Testis (tissue), 3 donors: ENCODE results near the gene MAOB. TPM values are rescaled to one million over a fixed set of nuclear protein-coding genes. Genes with fewer than 3 reads are reported as not detected.

ENCODE experiments used
- DNase-seq: peaks from one replicate; pipeline ENCODE4 v3.0.0-alpha.2; 2019
- H3K27ac ChIP-seq, 2 donors: fragments of 200-600 bp; sonication (generic); one replicate each; pipeline ENCODE4 v1.5.1; 2019
- H3K27me3 ChIP-seq: fragments of 200-600 bp; sonication (generic); one replicate; pipeline ENCODE4 v1.5.1; 2019
- H3K36me3 ChIP-seq: fragments of 200-600 bp; sonication (generic); one replicate; pipeline ENCODE4 v1.5.1; 2017; ENCODE audit warnings: low read depth; ENCODE audit errors: missing control alignments
- H3K4me1 ChIP-seq: fragments of 200-600 bp; sonication (generic); one replicate; pipeline ENCODE4 v1.5.1; 2019
- H3K4me3 ChIP-seq, 2 donors: fragments of 200-600 bp; sonication (generic); one replicate each; pipeline ENCODE4 v1.5.1; 2017 to 2019
- H3K9me3 ChIP-seq: fragments of 200-600 bp; sonication (generic); one replicate; pipeline ENCODE4 v1.5.1; 2017
- CTCF ChIP-seq, 3 experiments: fragments of 450-650 bp in 2 of 3; fragments of 200-600 bp in 1 of 3; sonication (generic) in 1 of 3; IDR thresholded peaks; one replicate each; pipeline ENCODE4 v1.5.1; 2016 to 2019; ENCODE audit warnings: antibody characterized with exemption in 3 of 3, mild to moderate bottlenecking in 2 of 3, moderate library complexity in 1 of 3
- POLR2A ChIP-seq: fragments of 450-650 bp; IDR thresholded peaks from one replicate; pipeline ENCODE4 v1.6.1; 2017; ENCODE audit warnings: antibody characterized with exemption, mild to moderate bottlenecking, moderate library complexity
- WGBS, 2 donors: methylation state at CpG; one replicate each; pipeline ENCODE4 v1.1.5; 2018; 5-methylcytosine and 5-hydroxymethylcytosine counted together
- intact Hi-C: fragments of 100-400 bp; cut with DNase I; formaldehyde crosslinking; loops from one replicate; pipeline ENCODE4 v1.15.1; 2023; ENCODE audit warnings: low total_unique reads
- polyA plus RNA-seq: library from polyadenylated mRNA; stranded (reverse); fragments of 350-450 nt; fragmentation: Illumina TruSeq; extraction: RNeasy Lipid Tissue Mini Kit (QIAGEN cat#74804); gene quantifications from one replicate; pipeline ENCODE4 v1.2.3, GENCODE V29; 2014; ENCODE audit warnings: low read depth, low replicate concordance; ENCODE audit not compliant: insufficient read depth
- total RNA-seq, 2 donors: library from RNA; depleted of rRNA; stranded (reverse); fragments of >200 nt; gene quantifications; one replicate each; pipeline ENCODE4 v1.2.3, GENCODE V29; 2016

The MAOB gene
- total and polyA plus RNA-seq, 3 donors from 2014 or later = 9.2 to 32.8 (median 12.8) TPM

- TF ChIP-seq CTCF (IDR thresholded peaks at IDR 0.05) (no peak), POLR2A (no peak)
- no peaks in the 10 kb centered on the region for H3K36me3 ChIP-seq
- 64 to 85% methylated on average over 2 of the region's 2 CpGs for WGBS, 2 donors
- no peak for DNase-seq
- no peak overlapping the region for H3K4me3 ChIP-seq
- intact Hi-C loops = no loop called here
- no peaks in the 10 kb centered on the region for H3K4me1 ChIP-seq
- H3K27me3 ChIP-seq = no peaks in the 10 kb centered on the region
- H3K27ac ChIP-seq = no peak overlapping the region
- H3K9me3 ChIP-seq = no peaks in the 10 kb centered on the region
Observed at GRCh38 chrX:43850629-43851028, 31.6 kb downstream of the MAOB start.

- H3K27me3 ChIP-seq = no peaks in the 10 kb centered on the region
- H3K4me3 ChIP-seq = no peak overlapping the region
- TF ChIP-seq CTCF (IDR thresholded peaks at IDR 0.05) (no peak), POLR2A (no peak)
- intact Hi-C loops = no loop called here
- no peak for DNase-seq
- H3K4me1 ChIP-seq = no peaks in the 10 kb centered on the region
- no peaks in the 10 kb centered on the region for H3K36me3 ChIP-seq
- H3K9me3 ChIP-seq = no peaks in the 10 kb centered on the region
- no peak overlapping the region for H3K27ac ChIP-seq
- WGBS, 2 donors = 49 to 62% methylated on average over 6 of the region's 6 CpGs
Observed at GRCh38 chrX:43849173-43849572, 33.1 kb downstream of the MAOB start.

- H3K27me3 ChIP-seq = no peaks in the 10 kb centered on the region
- H3K36me3 ChIP-seq = no peaks in the 10 kb centered on the region
- no peak overlapping the region for H3K4me3 ChIP-seq
- no peak overlapping the region for H3K27ac ChIP-seq
- TF ChIP-seq CTCF (IDR thresholded peaks at IDR 0.05) (no peak), POLR2A (no peak)
- H3K4me1 ChIP-seq = no peaks in the 10 kb centered on the region
- DNase-seq = no peak
- H3K9me3 ChIP-seq = no peaks in the 10 kb centered on the region
- intact Hi-C loops = no loop called here
- 86 to 100% methylated on average over 2 of the region's 2 CpGs for WGBS, 2 donors
Observed at GRCh38 chrX:43847352-43847751, 34.9 kb downstream of the MAOB start.

GRCh38 chrX:43846558-43846957 is 35.7 kb downstream of the MAOB start:
- H3K4me1 ChIP-seq = no peaks in the 10 kb centered on the region
- intact Hi-C loops = no loop called here
- DNase-seq = no peak

More at GRCh38 chrX:43846558-43846957, 35.7 kb downstream of the MAOB start:
- Histone ChIP-seq H3K27me3 (no peaks in the 10 kb centered on the region), H3K27ac (no peak overlapping the region), H3K36me3 (no peaks in the 10 kb centered on the region), H3K4me3 (no peak overlapping the region), H3K9me3 (no peaks in the 10 kb centered on the region)
- no peak for TF ChIP-seq CTCF (IDR thresholded peaks at IDR 0.05)
- TF ChIP-seq POLR2A = no peak
